Astrocyte of the spinal cord (primary cell): ENCODE results near the gene B4GALNT3.

ENCODE experiments used
- DNase-seq: peaks from one replicate; pipeline ENCODE4 v3.0.0; 2011; ENCODE audit warnings: low read depth, low spot score
- H3K4me3 ChIP-seq: 2 replicates; pipeline ENCODE4 v1.5.1; 2011; ENCODE audit warnings: low read depth, mild to moderate bottlenecking, low read length, moderate library complexity
- in situ Hi-C: cut with HindIII; loops from 2 replicates; pipeline ENCODE4 v1.10.0; 2017; ENCODE audit warnings: low sequenced_read_pairs
- TF ChIP-seq, protein P1 (sequence below): IDR thresholded peaks from 2 replicates; pipeline ENCODE4 v1.5.1; 2012; ENCODE audit warnings: low read depth, mild to moderate bottlenecking, low read length, inconsistent platforms

Gene B4GALNT3

DNA sequence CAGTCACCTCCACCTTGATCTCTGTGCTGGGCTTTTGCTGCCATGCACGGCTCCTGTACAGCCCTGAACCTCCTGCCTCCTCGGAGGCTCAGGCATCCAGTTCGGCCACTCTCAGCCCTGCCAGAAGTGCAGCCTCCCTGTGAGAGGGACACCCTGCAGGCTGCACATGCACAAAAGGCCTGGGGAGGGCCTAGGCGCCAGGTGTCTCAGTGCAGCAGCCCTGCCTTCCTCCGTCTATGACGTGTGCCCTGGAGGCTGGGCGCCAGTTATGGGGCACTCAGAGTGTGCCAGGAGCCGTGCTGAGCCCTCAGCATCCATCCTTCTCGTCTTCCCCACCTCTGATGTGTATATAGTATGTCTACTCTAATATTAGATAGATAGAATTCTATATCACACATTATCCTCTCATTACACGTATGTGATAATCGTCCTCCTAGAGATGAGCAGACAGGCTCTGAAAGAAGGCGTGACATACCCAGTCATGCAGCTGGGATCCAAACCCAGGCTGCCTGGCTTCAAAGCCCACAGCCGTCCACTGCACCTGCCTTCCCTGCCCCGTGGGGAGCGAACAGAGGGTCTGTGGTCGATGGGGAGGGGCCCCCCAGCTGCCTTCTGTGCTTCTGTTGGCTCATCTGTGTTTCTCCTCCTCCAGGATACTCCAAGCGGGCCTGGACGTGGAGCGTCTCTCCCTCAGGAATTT is 101.1 kb downstream of the B4GALNT3 start:
- TF ChIP-seq, protein P1, sequence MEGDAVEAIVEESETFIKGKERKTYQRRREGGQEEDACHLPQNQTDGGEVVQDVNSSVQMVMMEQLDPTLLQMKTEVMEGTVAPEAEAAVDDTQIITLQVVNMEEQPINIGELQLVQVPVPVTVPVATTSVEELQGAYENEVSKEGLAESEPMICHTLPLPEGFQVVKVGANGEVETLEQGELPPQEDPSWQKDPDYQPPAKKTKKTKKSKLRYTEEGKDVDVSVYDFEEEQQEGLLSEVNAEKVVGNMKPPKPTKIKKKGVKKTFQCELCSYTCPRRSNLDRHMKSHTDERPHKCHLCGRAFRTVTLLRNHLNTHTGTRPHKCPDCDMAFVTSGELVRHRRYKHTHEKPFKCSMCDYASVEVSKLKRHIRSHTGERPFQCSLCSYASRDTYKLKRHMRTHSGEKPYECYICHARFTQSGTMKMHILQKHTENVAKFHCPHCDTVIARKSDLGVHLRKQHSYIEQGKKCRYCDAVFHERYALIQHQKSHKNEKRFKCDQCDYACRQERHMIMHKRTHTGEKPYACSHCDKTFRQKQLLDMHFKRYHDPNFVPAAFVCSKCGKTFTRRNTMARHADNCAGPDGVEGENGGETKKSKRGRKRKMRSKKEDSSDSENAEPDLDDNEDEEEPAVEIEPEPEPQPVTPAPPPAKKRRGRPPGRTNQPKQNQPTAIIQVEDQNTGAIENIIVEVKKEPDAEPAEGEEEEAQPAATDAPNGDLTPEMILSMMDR = no peak
- in situ Hi-C loops = no loop called here
- H3K4me3 ChIP-seq = no peak overlapping the region
- no peak for DNase-seq

DNA sequence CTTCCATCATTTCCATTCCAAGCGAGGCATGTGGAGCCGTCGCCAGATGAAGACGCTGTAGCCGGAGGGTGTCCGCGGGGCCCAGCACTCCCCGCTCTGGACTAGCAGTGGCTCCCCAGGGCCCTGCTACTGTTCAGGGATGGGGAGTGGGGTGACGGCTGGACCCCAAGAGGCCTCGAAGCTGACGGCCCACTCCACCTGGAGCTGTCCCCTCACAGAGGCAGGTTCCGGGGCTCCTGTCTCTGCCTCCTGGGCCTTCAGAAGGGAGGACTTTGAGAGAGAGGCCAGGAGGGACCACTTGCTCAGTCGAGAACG is 101.6 kb downstream of the B4GALNT3 start:
- H3K4me3 ChIP-seq = no peak overlapping the region
- TF ChIP-seq, protein P1 = no peak
- in situ Hi-C loops = no loop called here
- no peak for DNase-seq

DNA sequence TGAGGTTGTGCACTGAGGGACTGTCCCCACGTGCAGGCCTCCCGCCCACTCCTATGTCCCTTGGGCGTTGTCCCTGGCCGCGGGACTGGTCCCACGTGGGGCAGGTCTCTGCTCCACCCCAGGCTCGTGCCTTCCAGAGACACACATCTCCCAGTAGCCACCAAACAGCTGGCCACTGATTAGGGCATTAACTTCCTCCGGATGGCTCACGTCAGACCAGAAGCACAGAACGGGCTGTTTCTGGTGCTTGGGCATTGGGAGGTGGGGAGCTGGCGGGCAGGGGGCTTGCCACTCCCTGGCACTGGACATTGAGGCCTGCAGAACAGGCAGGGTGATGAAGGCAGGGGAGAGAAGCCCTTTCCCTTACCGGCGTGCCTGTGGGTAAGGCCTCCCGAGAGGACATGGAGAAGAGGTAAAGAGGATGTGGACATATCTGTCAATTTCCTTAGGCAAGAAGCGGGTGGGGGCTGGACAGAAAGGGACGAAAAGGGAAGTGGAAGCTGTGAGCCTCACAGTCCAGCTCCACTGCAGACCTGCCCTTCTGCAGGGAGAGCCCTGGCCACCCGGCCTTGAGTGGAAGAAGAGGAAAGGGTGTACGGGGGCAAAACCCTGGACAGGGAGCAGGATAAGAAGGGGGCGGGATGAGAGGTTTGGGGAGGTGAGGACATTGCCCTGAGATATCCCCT is 102.3 kb downstream of the B4GALNT3 start:
- TF ChIP-seq, protein P1 = no peak
- no peak for DNase-seq
- no peak overlapping the region for H3K4me3 ChIP-seq
- in situ Hi-C loops = no loop called here

DNA sequence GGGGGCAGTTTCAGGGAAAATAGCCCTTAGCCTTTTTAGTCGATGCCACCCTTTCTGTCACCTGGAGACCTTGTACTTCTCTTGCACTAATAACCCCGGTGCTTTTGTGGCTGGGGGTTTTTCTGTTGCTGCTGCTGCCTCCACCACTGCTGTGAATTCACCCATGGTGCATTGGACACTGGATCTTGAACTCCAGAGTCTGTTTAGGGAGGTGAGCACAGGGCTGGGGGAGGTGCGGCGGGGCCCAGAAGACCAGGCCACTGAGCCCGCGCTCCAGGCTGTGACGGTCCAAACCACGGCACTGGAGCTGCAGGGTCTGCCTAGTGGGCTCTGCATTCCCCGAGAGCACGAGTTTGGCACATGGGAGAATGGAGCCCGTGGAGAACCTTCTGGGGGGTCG is 102.9 kb downstream of the B4GALNT3 start:
- H3K4me3 ChIP-seq = no peak overlapping the region
- no peak for DNase-seq
- TF ChIP-seq, protein P1 = no peak
- in situ Hi-C loops = no loop called here

DNA sequence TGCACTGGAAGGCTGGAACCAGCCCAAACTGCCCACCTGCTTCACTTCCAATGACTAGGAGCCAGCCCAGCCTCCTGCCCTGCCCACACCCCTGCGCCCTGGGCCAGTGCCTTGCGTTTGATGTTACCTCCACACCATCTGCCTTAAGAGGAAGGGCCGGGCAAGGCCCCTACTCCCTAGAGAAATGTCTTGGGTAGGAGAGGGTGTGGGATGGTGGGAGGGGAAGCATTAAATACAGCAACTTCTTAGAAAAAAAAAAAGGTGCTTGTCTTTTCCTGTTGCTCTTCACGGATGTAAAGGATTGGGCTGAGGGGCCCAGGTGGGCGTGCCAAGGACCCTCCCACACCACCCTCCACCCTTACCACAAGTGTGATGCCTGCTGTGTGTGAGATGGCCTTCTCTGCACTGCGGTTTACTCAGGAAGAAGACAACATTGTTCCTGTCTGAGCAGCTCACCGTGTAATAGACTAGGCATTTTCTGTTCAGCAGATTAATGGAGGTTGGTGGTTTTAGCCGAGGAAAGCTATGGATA is 103.6 kb downstream of the B4GALNT3 start:
- TF ChIP-seq, protein P1 = no peak
- peak; percentile 71 for DNase-seq
- H3K4me3 ChIP-seq = no peak overlapping the region
- in situ Hi-C loops = no loop called here

GRCh38 chr12:563787-564298 is 104.1 kb downstream of the B4GALNT3 start:
- H3K4me3 ChIP-seq = no peak overlapping the region
- no peak for DNase-seq
- in situ Hi-C loops = no loop called here
- TF ChIP-seq, protein P1 = no peak
